Osteocyte (in vitro differentiated cells): ENCODE data around the gene THPO. TPM values are rescaled to one million over a fixed set of nuclear protein-coding genes. Genes with fewer than 3 reads are reported as not detected.

ENCODE experiments used
- DNase-seq: peaks from one replicate; pipeline ENCODE4 v3.0.0; 2021; ENCODE audit warnings: mixed read lengths; ENCODE audit not compliant: unreplicated experiment; ENCODE audit errors: extremely low spot score
- H3K27ac Mint-ChIP-seq: one replicate; pipeline ENCODE4 v1.8.0; 2021; ENCODE audit warnings: mild to moderate bottlenecking, mixed read lengths; ENCODE audit not compliant: unreplicated experiment
- H3K27me3 Mint-ChIP-seq: one replicate; pipeline ENCODE4 v1.8.0; 2021; ENCODE audit warnings: mixed read lengths; ENCODE audit not compliant: unreplicated experiment
- H3K36me3 Mint-ChIP-seq: one replicate; pipeline ENCODE4 v1.8.0; 2021; ENCODE audit warnings: mixed read lengths; ENCODE audit not compliant: unreplicated experiment
- H3K4me1 Mint-ChIP-seq: one replicate; pipeline ENCODE4 v1.8.0; 2021; ENCODE audit warnings: mixed read lengths; ENCODE audit not compliant: unreplicated experiment
- H3K4me3 Mint-ChIP-seq: one replicate; pipeline ENCODE4 v1.8.0; 2021; ENCODE audit warnings: mild to moderate bottlenecking, moderate library complexity, mixed read lengths; ENCODE audit not compliant: unreplicated experiment
- H3K9me3 Mint-ChIP-seq: one replicate; pipeline ENCODE4 v1.8.0; 2021; ENCODE audit warnings: mixed read lengths; ENCODE audit not compliant: unreplicated experiment
- CTCF ChIP-seq: fragments of 200-600 bp; sonication (generic); IDR thresholded peaks from 2 replicates; pipeline ENCODE4 v1.5.0; 2021; ENCODE audit warnings: antibody characterized with exemption, mild to moderate bottlenecking, moderate library complexity
- total RNA-seq: library from RNA; stranded (reverse); gene quantifications from 2 replicates; pipeline ENCODE4 v1.2.1, GENCODE V29; 2021

THPO gene
- total RNA-seq, 1 donor from 2014 or later: not detected

GRCh38 chr3:184389384-184389783 is 11.4 kb upstream of the THPO start:
- Mint-ChIP-seq H3K36me3 (no peaks in the 10 kb centered on the region), H3K4me3 (no peak overlapping the region), H3K4me1 (no peaks in the 10 kb centered on the region), H3K27me3 (peaks cover 40% of the 10 kb centered on the region), H3K27ac (no peak overlapping the region), H3K9me3 (no peaks in the 10 kb centered on the region)
- DNase-seq: no peak
- no peak for TF ChIP-seq CTCF

GRCh38 chr3:184388936-184389230 is 10.9 kb upstream of the THPO start:
- H3K27ac Mint-ChIP-seq: no peak overlapping the region
- H3K36me3 Mint-ChIP-seq: no peaks in the 10 kb centered on the region
- no peak for DNase-seq
- no peak for TF ChIP-seq CTCF
- peaks cover 37% of the 10 kb centered on the region for H3K27me3 Mint-ChIP-seq
- H3K4me1 Mint-ChIP-seq: no peaks in the 10 kb centered on the region
- H3K4me3 Mint-ChIP-seq: no peak overlapping the region
- no peaks in the 10 kb centered on the region for H3K9me3 Mint-ChIP-seq

GRCh38 chr3:184388164-184388935 is 10.3 kb upstream of the THPO start:
- H3K36me3 Mint-ChIP-seq: no peaks in the 10 kb centered on the region
- no peak overlapping the region for H3K27ac Mint-ChIP-seq
- H3K4me1 Mint-ChIP-seq: no peaks in the 10 kb centered on the region
- DNase-seq: no peak
- no peak overlapping the region for H3K4me3 Mint-ChIP-seq
- TF ChIP-seq CTCF: no peak
- H3K27me3 Mint-ChIP-seq: peaks cover 34% of the 10 kb centered on the region
- H3K9me3 Mint-ChIP-seq: no peaks in the 10 kb centered on the region

GRCh38 chr3:184387174-184387714 is 9.2 kb upstream of the THPO start:
- H3K27me3 Mint-ChIP-seq: peaks cover 38% of the 10 kb centered on the region
- no peak for TF ChIP-seq CTCF
- no peaks in the 10 kb centered on the region for H3K36me3 Mint-ChIP-seq
- H3K4me3 Mint-ChIP-seq: no peak overlapping the region
- DNase-seq: no peak
- no peaks in the 10 kb centered on the region for H3K9me3 Mint-ChIP-seq
- H3K27ac Mint-ChIP-seq: no peak overlapping the region
- no peaks in the 10 kb centered on the region for H3K4me1 Mint-ChIP-seq

GRCh38 chr3:184386047-184386806 is 8.2 kb upstream of the THPO start:
- Mint-ChIP-seq H3K9me3 (no peaks in the 10 kb centered on the region), H3K27ac (no peak overlapping the region), H3K36me3 (no peaks in the 10 kb centered on the region), H3K4me3 (no peak overlapping the region), H3K27me3 (peaks cover 36% of the 10 kb centered on the region), H3K4me1 (no peaks in the 10 kb centered on the region)
- no peak for DNase-seq
- no peak for TF ChIP-seq CTCF
